LNCaP clone FGC (cell line): ENCODE measurements around the gene SAMD4B.
A peak's percentile ranks its signal among the peaks of the same experiment; 100 is the strongest.

Experiments used
- DNase-seq: peaks from one replicate; pipeline ENCODE4 v3.0.0-alpha.2; 2011; ENCODE audit warnings: low read depth
- H3K4me3 ChIP-seq: 2 replicates; pipeline ENCODE4 v1.5.1; 2011; ENCODE audit warnings: mild to moderate bottlenecking, low read depth, low read length, control low read depth
- TF ChIP-seq, protein P1 (sequence below): IDR thresholded peaks from 2 replicates; pipeline ENCODE4 v1.5.1; 2012; ENCODE audit warnings: mild to moderate bottlenecking; ENCODE audit not compliant: control insufficient read depth, insufficient read depth; ENCODE audit errors: extremely low read depth

SAMD4B gene

DNA sequence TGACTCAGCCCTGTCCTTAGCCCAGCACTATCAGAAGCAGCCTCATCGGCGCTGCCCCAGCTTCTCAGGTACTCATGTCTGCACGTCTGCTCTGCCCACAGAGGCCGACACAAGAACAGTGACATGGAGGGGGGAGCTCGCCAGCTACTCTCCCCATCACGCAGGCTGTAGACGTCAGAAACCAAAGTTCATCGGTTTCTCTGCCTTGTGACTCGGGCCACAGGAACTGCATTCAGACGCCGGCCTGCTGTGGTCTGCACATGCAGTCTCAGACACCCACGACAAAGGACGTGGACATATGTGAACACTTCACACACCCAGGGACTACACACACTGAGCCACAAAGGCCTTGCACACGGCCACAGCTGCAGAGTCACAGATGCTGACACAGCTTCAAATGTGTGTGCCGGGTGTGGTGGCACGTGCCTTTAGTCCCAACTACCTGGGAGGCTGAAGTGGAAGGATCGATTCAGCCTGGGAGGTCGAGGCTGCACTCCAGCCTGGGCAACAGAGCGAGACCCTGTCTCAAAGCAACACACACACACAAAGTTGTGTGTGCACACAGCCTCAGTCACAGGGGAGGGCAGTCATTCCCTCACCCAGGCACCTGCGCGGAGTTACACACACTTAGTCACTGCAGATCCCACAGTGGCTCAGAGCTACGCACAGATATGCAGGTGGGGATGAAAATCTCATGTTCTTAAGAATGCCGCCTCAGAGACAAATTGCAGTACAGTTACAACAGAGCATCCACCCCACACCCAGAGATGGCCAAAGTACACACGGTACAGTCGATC lies 59.5 kb downstream of the SAMD4B start:
- H3K4me3 ChIP-seq, result peak overlapping the region; percentile 54
- TF ChIP-seq, protein P1, sequence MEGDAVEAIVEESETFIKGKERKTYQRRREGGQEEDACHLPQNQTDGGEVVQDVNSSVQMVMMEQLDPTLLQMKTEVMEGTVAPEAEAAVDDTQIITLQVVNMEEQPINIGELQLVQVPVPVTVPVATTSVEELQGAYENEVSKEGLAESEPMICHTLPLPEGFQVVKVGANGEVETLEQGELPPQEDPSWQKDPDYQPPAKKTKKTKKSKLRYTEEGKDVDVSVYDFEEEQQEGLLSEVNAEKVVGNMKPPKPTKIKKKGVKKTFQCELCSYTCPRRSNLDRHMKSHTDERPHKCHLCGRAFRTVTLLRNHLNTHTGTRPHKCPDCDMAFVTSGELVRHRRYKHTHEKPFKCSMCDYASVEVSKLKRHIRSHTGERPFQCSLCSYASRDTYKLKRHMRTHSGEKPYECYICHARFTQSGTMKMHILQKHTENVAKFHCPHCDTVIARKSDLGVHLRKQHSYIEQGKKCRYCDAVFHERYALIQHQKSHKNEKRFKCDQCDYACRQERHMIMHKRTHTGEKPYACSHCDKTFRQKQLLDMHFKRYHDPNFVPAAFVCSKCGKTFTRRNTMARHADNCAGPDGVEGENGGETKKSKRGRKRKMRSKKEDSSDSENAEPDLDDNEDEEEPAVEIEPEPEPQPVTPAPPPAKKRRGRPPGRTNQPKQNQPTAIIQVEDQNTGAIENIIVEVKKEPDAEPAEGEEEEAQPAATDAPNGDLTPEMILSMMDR, result no peak
- no peak for DNase-seq

DNA sequence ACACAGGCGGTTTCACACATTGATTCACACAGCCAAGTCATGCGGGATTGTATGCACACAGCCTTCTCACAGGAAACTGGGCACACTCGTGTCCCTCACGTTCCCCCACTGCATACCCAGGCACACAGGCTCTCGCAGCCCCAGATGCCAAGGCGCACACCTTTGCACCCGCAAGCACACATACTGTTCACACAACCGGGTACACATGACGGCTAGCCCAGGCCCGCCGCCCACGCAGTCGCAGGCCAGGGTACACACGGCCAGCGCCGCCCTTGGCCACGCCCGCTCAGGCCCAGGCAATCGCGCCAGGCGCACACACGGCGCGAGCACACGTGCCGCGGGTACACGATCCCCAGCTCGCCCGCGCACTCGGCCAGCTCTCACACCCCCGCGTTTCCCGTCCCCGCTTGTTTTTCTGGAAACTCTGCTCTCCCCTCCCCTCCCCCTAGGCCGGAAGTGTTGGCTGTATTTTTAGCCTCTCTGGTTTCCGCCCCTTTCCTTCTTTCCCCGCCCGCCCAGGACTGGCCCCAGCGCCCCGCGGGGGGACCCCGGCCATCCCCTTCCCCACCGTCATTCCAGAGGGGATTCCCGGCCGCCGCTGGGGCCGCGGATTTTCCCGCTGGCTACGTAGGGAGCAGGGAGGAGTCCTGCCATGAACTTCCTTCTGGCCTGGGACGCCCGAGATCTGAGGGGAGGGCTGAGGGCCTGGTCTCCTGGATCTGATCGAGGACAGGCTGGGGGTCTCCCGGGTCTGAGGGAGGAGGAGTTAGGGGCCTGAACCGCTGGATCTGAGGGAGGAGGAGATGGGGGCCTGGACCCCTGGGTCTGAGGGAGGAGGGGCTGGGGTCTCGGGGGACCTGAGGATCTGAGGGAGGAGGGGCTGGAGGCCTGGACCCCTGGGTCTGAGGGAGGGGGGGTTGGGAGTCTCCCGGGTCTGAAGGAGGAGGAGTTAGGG lies 60.4 kb downstream of the SAMD4B start:
- DNase-seq, result peak; percentile 63
- TF ChIP-seq, protein P1, result no peak
- peak overlapping the region; percentile 54 for H3K4me3 ChIP-seq

DNA sequence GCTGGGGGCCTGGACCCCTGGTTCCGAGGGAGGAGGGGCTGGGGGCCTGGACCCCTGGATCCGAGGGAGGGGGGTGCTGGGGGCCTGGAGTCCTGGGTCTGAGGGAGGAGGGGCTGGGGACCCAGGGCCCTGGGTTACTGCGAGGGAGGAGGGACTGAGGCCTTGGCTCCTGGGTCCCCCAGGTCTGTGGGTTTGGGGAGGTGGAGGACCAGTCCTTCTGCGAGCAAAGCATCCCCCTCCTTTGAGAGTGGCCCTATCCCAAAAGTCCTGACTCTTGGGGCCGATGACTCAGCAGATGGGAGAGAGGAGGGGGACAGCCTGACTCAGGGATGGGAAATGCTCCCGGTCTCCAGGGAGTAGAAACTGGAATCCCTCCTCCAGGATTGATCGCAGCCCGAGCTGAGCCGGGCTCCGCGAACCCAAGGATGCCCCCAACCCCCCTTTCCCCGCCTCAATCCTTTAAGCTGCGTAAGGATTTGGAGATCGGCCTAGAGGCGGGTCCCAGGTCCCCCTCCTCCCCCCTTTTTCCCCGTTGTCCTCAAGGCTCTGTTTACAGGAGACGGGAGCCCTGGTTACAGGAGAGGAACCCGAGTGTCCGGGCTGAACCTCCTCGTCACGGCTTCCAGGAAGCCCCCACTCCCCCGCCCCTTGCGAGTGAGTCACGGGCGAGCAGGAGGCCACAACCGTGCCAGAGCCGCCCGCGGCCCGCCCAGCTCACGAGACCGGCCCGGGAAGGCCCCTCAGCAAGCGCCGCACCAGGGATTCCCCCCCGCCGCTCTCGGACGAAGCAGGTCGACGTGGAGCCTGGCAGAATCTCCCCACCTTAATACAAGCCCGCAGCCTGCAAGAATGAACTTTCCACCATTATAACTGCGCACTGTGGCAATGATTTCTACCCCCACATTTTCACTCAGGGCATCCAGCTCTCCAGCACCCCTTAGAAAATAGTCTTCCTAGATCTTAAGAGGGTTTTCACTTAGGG lies 61.4 kb downstream of the SAMD4B start:
- TF ChIP-seq, protein P1, result no peak
- H3K4me3 ChIP-seq, result peak overlapping the region; percentile 54
- no peak for DNase-seq

DNA sequence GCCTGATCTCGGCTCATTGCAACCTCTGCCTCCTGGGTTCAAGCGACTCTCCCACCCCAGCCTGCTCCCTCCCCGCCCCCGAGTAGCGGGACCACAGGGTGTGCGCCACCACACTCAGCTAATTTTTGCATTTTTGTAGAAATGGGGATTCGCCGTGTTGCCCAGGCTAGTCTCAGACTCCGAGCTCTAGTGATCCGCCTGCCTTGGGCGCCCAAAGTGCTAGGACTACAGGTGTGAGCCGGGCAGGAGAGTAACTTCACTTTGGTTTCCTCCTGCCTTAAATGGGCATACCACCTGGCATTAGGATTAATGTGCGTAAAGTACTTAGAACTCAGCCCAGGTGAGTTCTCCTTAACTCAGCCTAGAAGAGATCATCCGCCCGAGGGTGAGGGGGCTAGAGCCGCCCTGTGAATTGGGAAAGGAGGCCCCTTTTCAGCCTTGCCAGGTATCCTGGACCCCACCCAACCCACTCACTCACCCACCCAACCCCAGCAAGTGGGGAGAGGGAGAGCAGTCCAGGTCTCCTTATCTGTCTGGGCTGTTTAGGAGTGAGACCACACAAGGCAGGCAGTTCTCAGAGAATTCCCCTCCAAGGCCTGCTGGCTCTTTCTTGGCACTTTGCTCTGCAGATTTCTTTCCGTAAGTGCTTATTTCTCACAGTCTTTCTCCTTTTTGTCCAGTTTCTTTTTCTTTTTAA lies 63.2 kb downstream of the SAMD4B start:
- no peak for DNase-seq
- TF ChIP-seq, protein P1, result no peak
- no peak overlapping the region for H3K4me3 ChIP-seq

DNA sequence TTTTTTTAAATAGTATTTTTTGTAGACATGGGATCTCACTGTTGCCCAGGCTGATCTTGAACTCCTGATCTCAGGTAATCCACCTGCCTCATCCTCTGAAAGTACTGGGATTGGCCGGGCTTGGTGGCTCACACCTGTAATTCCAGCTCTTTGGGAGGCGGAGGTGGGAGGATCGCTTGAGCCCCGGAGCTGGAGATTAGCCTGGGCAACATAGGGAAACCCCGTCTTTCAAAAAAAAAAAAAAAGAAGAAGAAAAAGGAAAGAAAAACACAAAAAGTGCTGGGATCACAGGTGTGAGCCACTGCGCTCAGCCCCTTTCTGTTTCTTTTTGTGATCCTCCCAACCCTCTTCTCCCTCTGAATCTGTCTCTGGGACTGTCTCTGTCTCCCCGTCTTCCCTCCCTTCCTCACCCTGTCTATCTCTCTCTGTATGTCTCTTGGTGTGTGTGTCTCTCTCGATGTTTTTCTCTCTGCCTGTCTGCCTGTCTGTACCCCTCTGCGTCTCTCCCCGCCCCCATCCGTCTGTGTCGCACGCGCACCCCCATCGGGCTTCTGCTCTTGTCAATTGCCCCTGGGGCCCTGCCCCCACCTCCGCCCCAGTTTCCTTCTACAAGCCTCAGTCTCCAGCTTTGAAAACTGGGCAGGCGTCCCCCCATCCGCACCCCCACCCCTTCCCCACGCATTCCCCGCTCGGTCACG lies 63.9 kb downstream of the SAMD4B start:
- TF ChIP-seq, protein P1, result no peak
- peak overlapping the region; percentile 98 for H3K4me3 ChIP-seq
- no peak for DNase-seq
